GM19455 (cell line): Measurements from ENCODE around the gene IGDCC3.
A peak's percentile ranks its signal among the peaks of the same experiment; 100 is the strongest.

ENCODE experiments used
- ATAC-seq: cut with Tn5 transposase; IDR thresholded peaks from one replicate; pipeline ENCODE4 v1.9.1; 2021; ENCODE audit not compliant: unreplicated experiment

IGDCC3 gene

GRCh38 chr15:65300924-65301441 lies 76.8 kb downstream of the IGDCC3 start:
- ATAC-seq, result no peak

GRCh38 chr15:65298731-65299130 lies 79.1 kb downstream of the IGDCC3 start:
- ATAC-seq, result no peak

- no peak for ATAC-seq
These were observed 84.8 kb downstream of the IGDCC3 start for GRCh38 chr15:65292938-65293518.

GRCh38 chr15:65290228-65290627 lies 87.6 kb downstream of the IGDCC3 start:
- no peak for ATAC-seq

GRCh38 chr15:65289261-65289854 lies 88.4 kb downstream of the IGDCC3 start:
- ATAC-seq, result no peak

- ATAC-seq, result no peak
These were observed 90.3 kb downstream of the IGDCC3 start for GRCh38 chr15:65287520-65287855.

- ATAC-seq, result peak; percentile 82
These were observed 90.9 kb downstream of the IGDCC3 start, which contains the start of gene PARP16 for GRCh38 chr15:65286704-65287519. Gene PARP16, minus strand, starts transcription at chr15:65286883. Its CDS starts 457 bp downstream, at chr15:65286426.

- peak; percentile 42 for ATAC-seq
These were observed 91.6 kb downstream of the IGDCC3 start for GRCh38 chr15:65286069-65286703.

- ATAC-seq, result no peak
These were observed 92.3 kb downstream of the IGDCC3 start for GRCh38 chr15:65285291-65286068.

- ATAC-seq, result no peak
These were observed 99.3 kb downstream of the IGDCC3 start for GRCh38 chr15:65278480-65278879.
